Measurements from ENCODE around the gene SLC24A3.

Gene SLC24A3

GRCh38 chr20:19598117-19598850, 385.8 kb downstream of the SLC24A3 start:
- no peak overlapping the region for H3K4me3 ChIP-seq (replicated peaks; ENCODE audit: low read depth, low read length)
- no peak for TF ChIP-seq CTCF (IDR thresholded peaks at IDR 0.05; ENCODE audit: low read length, missing control alignments)
- DNase-seq (ENCODE audit: low read depth): no peak

DNA sequence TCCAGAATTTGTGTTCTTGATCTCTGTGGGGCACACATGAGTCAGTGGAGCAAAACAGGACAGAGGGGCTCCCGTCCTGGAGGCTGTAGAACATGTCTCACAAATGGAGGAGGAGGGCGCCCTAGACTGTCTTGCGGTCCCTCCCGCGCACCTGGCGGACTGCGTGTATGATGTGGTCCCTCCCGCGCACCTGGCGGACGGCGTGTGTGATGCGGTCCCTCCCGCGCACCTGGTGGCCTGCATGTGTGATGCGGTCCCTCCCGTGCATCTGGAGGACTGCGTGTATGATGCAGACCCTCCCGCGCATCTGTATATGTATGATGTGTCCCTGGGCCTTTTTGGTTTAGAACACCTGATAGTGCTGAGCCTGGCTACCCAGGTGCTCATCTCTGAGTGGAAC, 386.8 kb downstream of the SLC24A3 start:
- no peak for TF ChIP-seq CTCF (IDR thresholded peaks at IDR 0.05; ENCODE audit: low read length, missing control alignments)
- no peak for DNase-seq (ENCODE audit: low read depth)
- no peak overlapping the region for H3K4me3 ChIP-seq (replicated peaks; ENCODE audit: low read depth, low read length)

GRCh38 chr20:19600042-19600441, 387.6 kb downstream of the SLC24A3 start:
- no peak overlapping the region for H3K4me3 ChIP-seq (replicated peaks; ENCODE audit: low read depth, low read length)
- no peak for DNase-seq (ENCODE audit: low read depth)
- TF ChIP-seq CTCF (IDR thresholded peaks at IDR 0.05; ENCODE audit: low read length, missing control alignments): no peak

GRCh38 chr20:19601126-19601810, 388.8 kb downstream of the SLC24A3 start:
- DNase-seq (ENCODE audit: low read depth): no peak
- no peak for TF ChIP-seq CTCF (IDR thresholded peaks at IDR 0.05; ENCODE audit: low read length, missing control alignments)

DNA sequence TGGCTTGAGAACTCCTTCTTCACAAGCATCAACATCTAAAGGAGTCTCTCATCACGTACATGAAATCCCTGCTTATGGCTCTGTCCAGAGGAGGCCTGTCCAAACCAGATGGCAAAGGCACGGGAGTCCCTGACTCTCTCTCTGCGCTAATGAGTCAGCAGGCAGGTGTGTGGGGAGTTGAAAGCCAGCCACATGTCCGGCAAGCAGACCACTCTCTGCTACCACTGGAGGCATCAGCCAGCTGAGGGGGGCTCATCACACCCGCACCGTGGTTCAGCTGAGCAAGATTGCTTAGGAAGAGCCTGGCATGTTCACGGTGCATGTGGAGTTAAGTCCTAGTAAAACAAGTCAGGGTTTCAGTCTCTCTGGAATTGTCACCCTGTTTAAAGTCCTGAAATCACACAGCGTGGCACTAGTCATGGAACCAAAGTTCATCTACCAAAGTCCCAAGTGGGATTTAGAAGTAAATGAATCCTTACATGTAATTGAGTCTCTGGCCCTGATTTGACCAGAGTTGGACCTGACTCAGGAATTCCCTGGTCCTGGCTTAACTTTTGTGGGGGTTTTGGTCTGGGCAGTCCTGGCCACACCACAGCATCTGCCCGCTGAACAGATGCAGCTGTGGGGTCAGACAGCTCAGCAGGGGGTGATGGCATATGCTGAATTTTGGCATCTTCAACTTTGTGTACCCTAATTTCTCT, 390.4 kb downstream of the SLC24A3 start:
- no peak for TF ChIP-seq CTCF (IDR thresholded peaks at IDR 0.05; ENCODE audit: low read length, missing control alignments)
- H3K4me3 ChIP-seq (replicated peaks; ENCODE audit: low read depth, low read length): no peak overlapping the region
- no peak for DNase-seq (ENCODE audit: low read depth)

More at GRCh38 chr20:19601126-19601810, 388.8 kb downstream of the SLC24A3 start:
- H3K4me3 ChIP-seq (replicated peaks; ENCODE audit: low read depth, low read length): no peak overlapping the region

DNA sequence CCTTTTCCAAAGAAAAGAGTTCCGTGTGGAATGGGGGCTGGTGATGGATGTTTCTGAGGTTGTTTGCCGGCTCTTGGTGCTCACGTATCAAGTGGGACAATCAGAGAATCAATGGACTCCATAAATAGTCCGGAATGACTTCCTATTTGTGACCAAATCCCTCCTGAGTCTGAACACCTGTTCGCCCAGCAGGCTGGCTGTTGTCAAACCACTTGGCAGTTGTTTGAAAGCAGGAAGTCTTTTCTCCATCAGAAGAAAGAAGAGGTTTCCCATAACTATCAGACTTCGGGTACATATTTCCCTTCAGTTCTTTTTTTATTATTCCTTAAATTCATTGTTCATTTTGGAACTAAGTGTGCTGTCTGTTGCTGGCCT, 390.9 kb downstream of the SLC24A3 start:
- no peak overlapping the region for H3K4me3 ChIP-seq (replicated peaks; ENCODE audit: low read depth, low read length)
- DNase-seq (ENCODE audit: low read depth): no peak
- no peak for TF ChIP-seq CTCF (IDR thresholded peaks at IDR 0.05; ENCODE audit: low read length, missing control alignments)

All from fibroblast of pulmonary artery (primary cell).